Trophoblast cell (in vitro differentiated cells and primary cell): ENCODE measurements around the gene NRF1.
"Not testable (repeated sequence)": the region's sequence is repeated elsewhere in the genome, so short reads cannot be mapped to it uniquely, and the experiment has no call there.

Source experiments
- DNase-seq, 2 donors: peaks; one replicate each; pipeline ENCODE4 v3.0.0-alpha.2; 2016
- H2AFZ ChIP-seq: 2 replicates; pipeline ENCODE4 v1.6.1; 2013; ENCODE audit warnings: low read length, moderate library complexity, mild to moderate bottlenecking; ENCODE audit not compliant: insufficient read depth, poor library complexity
- H2AK5ac ChIP-seq: 2 replicates; pipeline ENCODE4 v1.6.1; 2013; ENCODE audit warnings: mild to moderate bottlenecking, low read length
- H2BK120ac ChIP-seq: 2 replicates; pipeline ENCODE4 v1.6.1; 2013; ENCODE audit warnings: low read length, mild to moderate bottlenecking, moderate library complexity; ENCODE audit not compliant: insufficient read depth, poor library complexity
- H2BK12ac ChIP-seq: 2 replicates; pipeline ENCODE4 v1.6.1; 2013; ENCODE audit warnings: mild to moderate bottlenecking, low read length, moderate library complexity
- H2BK5ac ChIP-seq: 2 replicates; pipeline ENCODE4 v1.6.1; 2013; ENCODE audit warnings: low read length, low read depth, moderate library complexity, mild to moderate bottlenecking; ENCODE audit not compliant: poor library complexity
- H3K14ac ChIP-seq: 2 replicates; pipeline ENCODE4 v1.6.1; 2013; ENCODE audit warnings: mild to moderate bottlenecking, low read length
- H3K18ac ChIP-seq: 2 replicates; pipeline ENCODE4 v1.6.1; 2013; ENCODE audit warnings: mild to moderate bottlenecking, low read length
- H3K23ac ChIP-seq: 2 replicates; pipeline ENCODE4 v1.6.1; 2013; ENCODE audit warnings: low read length
- H3K27ac ChIP-seq: 2 replicates; pipeline ENCODE4 v1.5.1; 2013; ENCODE audit warnings: low read depth, mild to moderate bottlenecking, inconsistent platforms, low read length, moderate library complexity
- H3K27me3 ChIP-seq: 2 replicates; pipeline ENCODE4 v1.6.1; 2013; ENCODE audit warnings: inconsistent platforms, mild to moderate bottlenecking, low read length, moderate library complexity; ENCODE audit not compliant: insufficient read depth
- H3K36me3 ChIP-seq, 2 experiments: 1 replicate in 1 of 2; 2 replicates in 1 of 2; pipeline ENCODE4 v1.6.1; 2013; ENCODE audit warnings: low read length in 2 of 2, mild to moderate bottlenecking in 2 of 2, moderate library complexity in 1 of 2; ENCODE audit not compliant: insufficient read depth in 2 of 2, control insufficient read depth in 1 of 2
- H3K4ac ChIP-seq: 2 replicates; pipeline ENCODE4 v1.6.1; 2013; ENCODE audit warnings: low read depth, mild to moderate bottlenecking, low read length, moderate library complexity
- H3K4me1 ChIP-seq, 2 experiments: 1 replicate in 1 of 2; 2 replicates in 1 of 2; pipeline ENCODE4 v1.6.1; 2013; ENCODE audit warnings: low read length in 2 of 2, mild to moderate bottlenecking in 2 of 2, moderate library complexity in 1 of 2; ENCODE audit not compliant: insufficient read depth in 2 of 2, control insufficient read depth in 1 of 2
- H3K4me2 ChIP-seq: 2 replicates; pipeline ENCODE4 v1.6.1; 2013; ENCODE audit warnings: inconsistent platforms, mild to moderate bottlenecking, low read length, moderate library complexity
- H3K4me3 ChIP-seq: 2 replicates; pipeline ENCODE4 v1.5.1; 2013; ENCODE audit warnings: mild to moderate bottlenecking, low read depth, low read length, inconsistent platforms
- H3K79me1 ChIP-seq: one replicate; pipeline ENCODE4 v1.6.1; 2013; ENCODE audit warnings: low read length
- H3K79me2 ChIP-seq: 2 replicates; pipeline ENCODE4 v1.6.1; 2013; ENCODE audit warnings: low read length, mild to moderate bottlenecking; ENCODE audit not compliant: control insufficient read depth, insufficient read depth, poor library complexity
- H3K9ac ChIP-seq: 2 replicates; pipeline ENCODE4 v1.6.1; 2013; ENCODE audit warnings: mild to moderate bottlenecking, low read length
- H3K9me3 ChIP-seq: 2 replicates; pipeline ENCODE4 v1.6.1; 2013; ENCODE audit warnings: low read depth, mild to moderate bottlenecking, control low read depth, inconsistent platforms, low read length; ENCODE audit not compliant: insufficient read depth
- H4K12ac ChIP-seq: 2 replicates; pipeline ENCODE4 v1.6.1; 2013; ENCODE audit warnings: low read depth, mild to moderate bottlenecking, low read length, moderate library complexity
- H4K8ac ChIP-seq: 2 replicates; pipeline ENCODE4 v1.6.1; 2013; ENCODE audit warnings: low read depth, mild to moderate bottlenecking, low read length, moderate library complexity
- H4K91ac ChIP-seq: one replicate; pipeline ENCODE4 v1.6.1; 2013; ENCODE audit warnings: low read depth, mild to moderate bottlenecking, low read length, moderate library complexity
- WGBS: extraction: QIAGEN DNeasy Blood & Tissue Kit; methylation state at CpG from one replicate; pipeline ENCODE4 v1.1.7; 2013; ENCODE audit warnings: missing lambda C conversion rate; ENCODE audit not compliant: insufficient read length, insufficient coverage; ENCODE audit errors: extremely low coverage; 5-methylcytosine and 5-hydroxymethylcytosine counted together

The NRF1 gene

DNA sequence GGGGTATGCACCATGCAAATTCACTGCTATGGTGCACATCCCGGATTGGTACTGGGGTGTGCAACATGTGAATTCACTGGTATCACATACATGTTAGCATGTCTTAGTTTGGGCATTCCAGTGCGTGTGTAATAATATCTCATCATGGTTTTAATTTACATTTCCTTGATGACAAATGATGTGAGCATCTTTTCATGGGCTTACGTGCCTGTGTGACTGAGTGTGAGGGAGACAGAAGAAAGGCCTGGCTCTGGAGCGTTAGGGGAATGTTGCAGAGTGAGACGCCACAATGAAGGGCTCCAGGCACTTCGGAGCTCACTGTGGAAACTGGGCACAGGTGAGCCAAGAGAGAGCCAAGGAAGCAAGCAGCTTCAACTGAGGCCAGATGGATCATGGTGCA, 178.6 kb downstream of the NRF1 start:
- Histone ChIP-seq H3K4me2 (no peak overlapping the region), H2BK5ac (no peak overlapping the region), H3K9me3 (peaks cover 3% of the 10 kb centered on the region), H3K23ac (no peak overlapping the region), H3K4ac (no peak overlapping the region), H3K27ac (no peak overlapping the region), H3K4me3 (no peak overlapping the region), H3K27me3 (peaks cover 21% of the 10 kb centered on the region), H3K14ac (no peak overlapping the region), H2AK5ac (no peak overlapping the region), H3K36me3 (no peaks in the 10 kb centered on the region), H2BK120ac (no peak overlapping the region), H3K79me1 (no peaks in the 10 kb centered on the region), H3K79me2 (no peaks in the 10 kb centered on the region), H3K4me1 (peaks cover 0 to 4% of the 10 kb centered on the region in 2 experiments), H4K91ac (no peak overlapping the region), H2BK12ac (no peak overlapping the region), H4K8ac (no peak overlapping the region), H3K9ac (no peak overlapping the region), H3K18ac (no peak overlapping the region), H4K12ac (no peak overlapping the region), H2AFZ (no peak overlapping the region)
- no peak for DNase-seq
- WGBS = no CpG with 5 or more reads among the region's 6 CpGs

DNA sequence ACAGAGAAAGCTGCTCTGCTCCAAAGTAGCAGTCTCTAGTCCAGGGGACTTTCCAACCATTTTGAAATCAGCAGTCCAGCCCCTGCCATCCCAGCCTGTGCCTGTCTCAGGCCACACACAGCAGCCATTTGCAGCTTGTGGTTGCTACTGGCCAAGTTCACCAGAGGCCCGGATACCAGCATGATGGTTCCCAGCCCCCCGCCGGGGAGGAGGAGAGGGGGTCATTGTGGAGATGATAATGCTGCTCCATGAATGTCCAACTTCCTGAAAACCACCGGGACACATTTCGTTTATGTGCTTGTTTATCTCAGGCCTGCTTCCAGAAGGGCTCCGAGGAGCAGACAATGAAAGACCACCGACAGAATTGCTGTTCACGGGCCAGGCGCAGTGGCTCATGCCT, 181.2 kb downstream of the NRF1 start:
- Histone ChIP-seq H2BK120ac (no peak overlapping the region), H3K4me2 (no peak overlapping the region), H2BK12ac (no peak overlapping the region), H3K9me3 (no peaks in the 10 kb centered on the region), H3K9ac (no peak overlapping the region), H3K14ac (no peak overlapping the region), H3K27me3 (peaks cover under 1% of the 10 kb centered on the region), H3K4me3 (no peak overlapping the region), H4K8ac (no peak overlapping the region), H2AK5ac (no peak overlapping the region), H3K4me1 (peaks cover 0 to 5% of the 10 kb centered on the region in 2 experiments), H3K36me3 (no peaks in the 10 kb centered on the region), H3K4ac (no peak overlapping the region), H3K79me1 (no peaks in the 10 kb centered on the region), H3K23ac (no peak overlapping the region), H4K91ac (no peak overlapping the region), H2BK5ac (no peak overlapping the region), H2AFZ (no peak overlapping the region), H3K79me2 (no peaks in the 10 kb centered on the region), H3K18ac (no peak overlapping the region), H3K27ac (no peak overlapping the region), H4K12ac (no peak overlapping the region)
- DNase-seq = no peak
- no CpG with 5 or more reads among the region's 9 CpGs for WGBS

DNA sequence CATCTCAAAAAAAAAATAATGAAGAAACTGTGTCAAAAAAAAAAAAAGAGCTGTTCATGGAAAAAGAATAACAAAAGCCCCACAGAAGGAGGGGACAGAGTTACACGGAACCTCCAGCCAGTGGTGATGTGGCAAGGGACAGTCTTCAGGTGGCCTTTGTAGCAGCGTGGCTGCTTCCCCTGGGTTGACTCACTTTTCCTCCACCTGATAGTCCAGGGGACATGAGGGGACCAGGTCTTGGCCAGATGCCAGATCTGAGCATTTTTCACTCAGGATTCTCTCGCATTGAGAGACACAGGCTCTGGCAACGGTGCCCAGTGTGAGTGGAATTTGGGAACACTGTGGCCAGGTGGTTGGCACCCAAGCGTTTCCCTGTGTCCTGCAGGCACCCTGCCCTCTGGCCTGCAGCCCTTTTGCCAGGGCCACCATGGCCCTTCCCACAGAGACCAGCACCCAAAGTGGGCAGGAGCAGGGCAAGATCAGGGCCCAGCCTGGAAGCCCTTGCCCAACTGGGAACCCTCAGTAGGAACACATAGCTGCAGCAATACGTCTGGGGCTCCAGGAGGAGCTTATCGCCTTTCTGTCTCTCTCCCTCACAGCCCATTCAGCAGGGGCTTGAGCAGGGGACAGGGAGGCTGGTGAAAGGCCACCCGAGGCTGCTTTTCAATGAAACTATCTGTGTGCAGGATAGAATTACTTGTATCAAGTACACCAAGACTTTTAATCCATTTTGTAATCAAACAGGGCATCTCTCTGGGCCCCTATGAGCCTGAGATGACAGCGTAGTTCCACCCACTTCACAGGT, 182.2 kb downstream of the NRF1 start:
- Histone ChIP-seq H3K4me1 (peaks cover 0 to 5% of the 10 kb centered on the region in 2 experiments), H3K36me3 (no peaks in the 10 kb centered on the region), H2AFZ (no peak overlapping the region), H3K4ac (no peak overlapping the region), H3K27ac (no peak overlapping the region), H3K79me1 (no peaks in the 10 kb centered on the region), H3K4me2 (no peak overlapping the region), H4K12ac (no peak overlapping the region), H3K14ac (no peak overlapping the region), H4K91ac (no peak overlapping the region), H3K79me2 (no peaks in the 10 kb centered on the region), H2BK5ac (no peak overlapping the region), H3K9me3 (no peaks in the 10 kb centered on the region), H3K23ac (no peak overlapping the region), H2AK5ac (no peak overlapping the region), H2BK120ac (no peak overlapping the region), H3K27me3 (no peaks in the 10 kb centered on the region), H3K4me3 (no peak overlapping the region), H2BK12ac (no peak overlapping the region), H3K9ac (no peak overlapping the region), H3K18ac (no peak overlapping the region), H4K8ac (no peak overlapping the region)
- DNase-seq = no peak
- no CpG with 5 or more reads among the region's 9 CpGs for WGBS

DNA sequence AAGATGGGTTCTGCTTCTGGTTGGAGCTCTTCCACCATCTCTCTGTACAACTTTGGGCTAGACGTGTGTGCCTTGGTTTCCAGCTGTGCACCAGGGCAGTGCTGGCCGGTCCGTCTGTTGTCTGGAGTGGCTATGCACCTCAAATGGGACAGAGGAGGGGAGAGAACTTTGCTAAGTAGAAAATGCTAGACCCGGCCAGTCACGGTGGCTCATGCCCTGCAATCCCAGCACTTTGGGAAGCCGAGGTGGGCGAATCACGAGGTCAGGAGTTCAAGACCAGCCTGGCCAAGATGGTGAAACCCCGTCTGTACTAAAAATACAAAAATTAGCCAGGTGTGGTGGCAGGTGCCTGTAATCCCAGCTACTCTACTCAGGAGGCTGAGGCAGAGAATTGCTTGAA, 182.9 kb downstream of the NRF1 start:
- not testable (repeated sequence) for H3K79me1 ChIP-seq, H2BK5ac ChIP-seq, H4K12ac ChIP-seq

More for the DNA sequence above, 182.9 kb downstream of the NRF1 start:
- not testable (repeated sequence) for H2BK12ac ChIP-seq, H3K4me2 ChIP-seq, DNase-seq, H3K23ac ChIP-seq, H2AK5ac ChIP-seq, H2BK120ac ChIP-seq, H3K4ac ChIP-seq, H3K36me3 ChIP-seq, H4K91ac ChIP-seq, H3K9ac ChIP-seq, H3K79me2 ChIP-seq, H2AFZ ChIP-seq, H3K18ac ChIP-seq, H3K4me1 ChIP-seq, H3K9me3 ChIP-seq, H4K8ac ChIP-seq, H3K27me3 ChIP-seq, H3K27ac ChIP-seq, H3K14ac ChIP-seq
- H3K4me3 ChIP-seq = peak overlapping the region; percentile 11
- WGBS = no CpG with 5 or more reads among the region's 9 CpGs
